AG08396 (cell line): ENCODE results near the gene ZMYND19.
"Not testable (repeated sequence)": the region's sequence is repeated elsewhere in the genome, so short reads cannot be mapped to it uniquely, and the experiment has no call there.

Experiments
- DNase-seq: peaks from one replicate; pipeline ENCODE4 v3.0.0; 2012; ENCODE audit warnings: low spot score, mixed read lengths

The ZMYND19 gene

DNA sequence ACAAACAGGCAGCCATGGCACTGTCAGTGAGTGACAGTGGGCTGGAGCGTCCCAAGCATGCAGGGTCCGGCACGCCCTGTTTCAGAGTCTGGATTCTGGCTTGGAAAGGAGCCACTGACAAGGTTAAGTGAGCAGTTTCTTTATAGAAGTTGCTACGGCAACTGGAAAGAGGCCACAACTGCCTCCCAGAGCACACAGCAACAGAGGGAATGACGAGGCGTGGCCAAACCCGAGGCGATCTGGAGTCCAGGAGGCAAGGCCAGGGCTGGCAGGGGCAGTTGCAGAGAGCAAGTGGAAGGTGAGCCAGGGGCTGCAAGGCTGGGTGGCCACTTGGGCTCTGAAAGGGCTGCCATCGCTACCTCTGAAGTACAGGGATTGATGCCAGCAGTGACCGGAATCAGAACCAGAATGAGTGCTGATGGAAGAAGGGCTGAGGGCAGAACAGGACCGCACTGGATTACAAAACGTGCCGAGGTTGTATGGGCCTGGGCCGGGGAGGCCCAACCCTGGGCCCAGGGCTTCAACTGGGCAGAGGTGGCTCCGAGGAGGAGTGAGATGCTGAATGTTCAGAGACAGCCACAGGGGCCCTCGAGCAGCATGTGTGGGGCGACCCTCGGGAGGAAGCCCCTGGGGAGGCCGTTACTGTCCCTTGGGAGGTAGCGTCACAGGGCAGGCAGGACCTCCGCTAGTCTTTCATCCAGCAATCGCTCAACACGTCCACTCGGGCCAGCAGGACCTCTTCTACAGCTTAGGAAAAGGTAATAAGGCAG lies 34.1 kb downstream of the ZMYND19 start:
- DNase-seq: no peak

DNA sequence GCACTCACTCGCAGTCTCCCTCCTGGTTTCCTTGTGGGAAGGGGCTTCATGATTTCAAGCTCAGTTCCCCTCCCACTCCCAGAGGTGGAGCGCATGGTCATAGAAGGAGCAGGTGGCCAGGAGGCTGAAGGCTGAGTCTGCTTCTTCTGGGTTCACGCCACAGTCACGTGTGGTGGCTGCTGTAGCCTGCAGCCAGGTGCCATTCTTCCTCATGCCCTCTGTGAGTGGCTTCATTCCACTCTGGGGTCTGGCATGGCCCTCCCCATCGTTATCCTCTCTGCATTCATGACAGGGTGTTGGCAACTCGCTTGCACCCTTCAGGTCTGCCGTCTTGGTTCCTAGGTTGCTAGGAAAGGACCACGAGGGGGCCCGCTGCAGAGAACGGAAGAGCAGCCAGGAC lies 35.1 kb downstream of the ZMYND19 start:
- no peak for DNase-seq

DNA sequence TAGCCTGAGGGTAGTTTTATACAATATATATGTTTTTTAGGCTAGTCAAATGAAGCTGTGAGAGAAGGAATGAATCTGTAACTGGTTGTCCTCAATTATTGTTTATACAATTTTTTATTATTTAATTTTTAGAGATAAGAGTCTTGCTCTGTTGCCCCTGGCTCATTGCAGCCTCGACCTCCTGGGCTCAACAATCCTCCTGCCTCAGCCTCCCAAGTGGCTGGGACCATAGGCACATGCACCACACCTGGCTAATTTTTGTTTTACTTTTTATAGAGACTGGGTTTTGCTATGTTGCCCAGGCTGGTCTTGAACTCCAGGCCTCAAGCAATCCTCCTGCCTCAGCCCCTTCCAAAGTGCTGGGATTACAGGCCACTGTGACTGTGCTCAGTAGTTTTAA lies 36.0 kb downstream of the ZMYND19 start:
- no peak for DNase-seq

DNA sequence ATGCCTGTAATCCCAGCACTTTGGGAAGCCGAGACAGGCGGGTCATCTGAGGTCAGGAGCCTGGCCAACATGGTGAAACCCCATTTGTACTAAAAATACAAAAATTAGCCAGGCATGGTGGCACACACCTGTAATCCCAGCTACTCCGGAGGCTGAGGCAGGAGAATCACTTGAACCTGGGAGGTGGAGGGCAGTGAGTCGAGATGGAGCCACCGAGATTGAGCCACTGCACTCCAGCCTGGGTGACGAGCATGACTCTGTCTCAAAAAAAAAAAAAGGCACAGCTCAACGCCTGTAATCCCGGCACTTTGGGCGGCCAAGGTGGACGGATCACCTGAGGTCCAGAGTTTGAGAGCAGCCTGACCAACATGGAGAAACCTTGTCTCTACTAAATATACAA lies 36.7 kb downstream of the ZMYND19 start:
- not testable (repeated sequence) for DNase-seq

DNA sequence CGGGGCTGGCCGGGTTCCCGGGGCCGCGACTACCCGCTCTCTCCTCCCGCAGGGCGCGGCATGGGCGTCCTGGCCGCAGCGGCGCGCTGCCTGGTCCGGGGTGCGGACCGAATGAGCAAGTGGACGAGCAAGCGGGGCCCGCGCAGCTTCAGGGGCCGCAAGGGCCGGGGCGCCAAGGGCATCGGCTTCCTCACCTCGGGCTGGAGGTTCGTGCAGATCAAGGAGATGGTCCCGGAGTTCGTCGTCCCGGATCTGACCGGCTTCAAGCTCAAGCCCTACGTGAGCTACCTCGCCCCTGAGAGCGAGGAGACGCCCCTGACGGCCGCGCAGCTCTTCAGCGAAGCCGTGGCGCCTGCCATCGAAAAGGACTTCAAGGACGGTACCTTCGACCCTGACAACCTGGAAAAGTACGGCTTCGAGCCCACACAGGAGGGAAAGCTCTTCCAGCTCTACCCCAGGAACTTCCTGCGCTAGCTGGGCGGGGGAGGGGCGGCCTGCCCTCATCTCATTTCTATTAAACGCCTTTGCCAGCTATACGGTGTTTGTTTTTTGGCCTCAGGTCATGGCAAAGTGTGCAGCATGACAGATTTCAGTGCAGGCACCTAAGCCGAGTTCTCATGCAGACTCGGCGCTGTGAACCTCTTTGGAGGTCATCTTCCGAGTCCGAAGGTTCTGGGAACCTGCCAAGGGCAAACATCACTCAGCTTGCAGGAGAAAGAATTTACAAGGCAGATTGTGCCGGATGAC lies 38.1 kb downstream of the ZMYND19 start:
- DNase-seq: peak; percentile 55

DNA sequence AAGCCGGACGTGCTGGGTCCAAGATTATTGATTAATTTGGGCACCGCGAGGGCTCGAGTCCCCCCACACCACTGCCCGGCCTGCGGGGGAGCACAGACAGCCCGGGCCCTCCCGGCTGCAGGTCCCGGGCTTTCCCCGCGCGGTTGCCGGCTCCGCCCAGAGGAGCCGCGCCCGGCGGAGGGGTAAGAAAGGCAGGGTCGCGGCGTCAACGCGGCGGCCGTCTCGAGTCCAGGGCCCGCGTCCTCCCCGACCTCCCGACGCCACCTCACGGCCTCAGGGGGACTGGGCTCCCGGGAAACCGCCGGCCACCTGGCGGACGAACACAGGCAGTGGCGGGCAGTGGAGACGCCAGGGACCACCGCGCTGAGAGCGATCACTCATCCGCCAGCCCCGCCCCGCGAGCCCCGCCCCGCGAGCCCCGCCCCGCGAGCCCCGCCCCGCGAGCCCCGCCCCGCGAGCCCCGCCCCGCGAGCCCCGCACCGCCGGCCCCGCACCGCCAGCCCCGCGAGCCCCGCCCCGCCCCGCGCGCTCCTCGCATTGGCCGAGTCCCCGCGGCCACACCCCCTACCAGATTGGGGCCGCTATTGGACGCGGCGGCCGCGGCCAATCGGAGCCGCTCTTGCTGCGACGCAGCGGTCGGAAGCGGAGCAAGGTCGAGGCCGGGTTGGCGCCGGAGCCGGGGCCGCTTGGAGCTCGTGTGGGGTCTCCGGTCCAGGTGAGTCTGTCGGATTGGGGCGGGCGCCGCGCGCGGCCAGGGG lies 38.9 kb downstream of the ZMYND19 start, which contains the start of gene MRPL41:
Gene MRPL41 (plus strand): TSS at position 616 of the 758 bp plus-strand sequence. CDS start 203 bp downstream, outside the sequence.
- peak; percentile 98 for DNase-seq

DNA sequence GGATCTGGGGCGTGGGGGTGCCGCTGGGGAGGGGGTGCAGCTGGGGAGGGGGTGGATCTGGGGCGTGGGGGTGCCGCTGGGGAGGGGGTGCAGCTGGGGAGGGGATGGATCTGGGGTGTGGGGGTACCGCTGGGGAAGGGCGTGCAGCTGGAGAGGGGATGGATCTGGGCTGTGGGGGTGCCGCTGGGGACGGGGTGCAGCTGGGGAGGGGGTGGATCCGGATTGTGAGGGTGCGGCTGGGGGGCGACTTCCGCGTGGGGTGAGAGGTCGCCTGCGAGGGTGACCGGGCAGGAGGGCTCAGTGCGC lies 39.4 kb downstream of the ZMYND19 start:
- not testable (repeated sequence) for DNase-seq

DNA sequence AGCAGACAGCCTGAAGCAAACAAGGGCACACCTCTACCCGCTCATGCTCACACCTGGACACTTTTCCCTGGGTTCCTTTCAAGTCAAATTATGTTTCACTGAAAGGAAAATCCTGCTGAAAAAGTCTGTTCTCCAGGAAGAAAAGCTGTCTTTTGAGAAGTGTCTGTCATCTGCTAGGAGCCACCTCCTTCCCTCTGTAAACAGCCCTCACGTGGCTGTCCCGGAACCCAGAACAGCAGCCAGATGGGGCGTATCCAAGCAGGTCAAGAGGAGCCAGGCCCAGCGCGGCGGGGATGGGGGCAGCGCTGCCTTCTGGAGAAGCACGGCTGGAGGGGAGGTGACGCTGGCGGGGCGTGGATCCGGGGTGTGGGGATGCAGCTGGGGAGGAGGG lies 40.1 kb downstream of the ZMYND19 start, which contains the start of gene PNPLA7:
Gene PNPLA7 (minus strand): TSS at position 172 of the 391 bp plus-strand sequence. CDS start 205 bp downstream, outside the sequence.
- DNase-seq: peak; percentile 86

DNA sequence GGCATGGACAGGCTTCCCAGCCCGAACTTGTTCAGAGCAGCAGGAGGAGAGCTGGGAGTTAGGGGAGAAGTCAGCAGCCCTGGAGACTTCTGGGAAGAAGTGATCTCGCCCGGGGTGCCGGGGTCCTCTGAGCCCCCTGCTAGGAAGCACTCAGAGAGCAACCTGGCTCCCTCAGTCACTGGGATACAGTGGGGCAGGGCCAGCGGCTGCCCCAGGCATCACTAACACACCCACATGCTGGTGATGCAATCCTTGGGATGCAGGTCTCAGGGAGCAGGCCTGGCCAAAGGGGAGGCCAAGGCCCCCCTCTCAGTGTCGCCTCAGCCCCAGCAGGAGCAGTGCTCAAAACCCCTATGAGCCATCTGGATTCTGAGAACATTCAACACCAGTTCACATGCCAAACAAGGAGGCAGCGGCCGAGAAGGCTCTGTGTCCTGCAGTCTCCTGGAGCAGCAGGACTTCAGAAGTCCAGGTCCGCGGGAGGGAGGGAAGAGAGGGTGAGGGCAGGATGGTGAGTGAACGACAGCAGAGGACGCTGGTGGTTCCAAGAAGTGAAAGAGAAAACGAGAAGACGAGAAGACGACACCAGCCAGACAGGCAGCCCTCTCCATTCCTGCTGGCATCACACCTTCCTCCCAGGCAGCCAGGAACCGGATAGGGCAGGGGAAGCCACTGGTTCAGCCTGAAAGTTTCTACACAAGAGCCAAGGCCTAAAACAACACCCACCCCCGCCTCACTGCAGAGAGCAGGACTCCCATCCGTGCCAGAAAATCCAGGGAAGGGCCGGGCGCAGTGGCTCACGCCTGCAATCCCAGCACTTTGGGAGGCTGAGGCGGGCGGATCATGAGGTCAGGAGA lies 42.4 kb downstream of the ZMYND19 start:
- no peak for DNase-seq

DNA sequence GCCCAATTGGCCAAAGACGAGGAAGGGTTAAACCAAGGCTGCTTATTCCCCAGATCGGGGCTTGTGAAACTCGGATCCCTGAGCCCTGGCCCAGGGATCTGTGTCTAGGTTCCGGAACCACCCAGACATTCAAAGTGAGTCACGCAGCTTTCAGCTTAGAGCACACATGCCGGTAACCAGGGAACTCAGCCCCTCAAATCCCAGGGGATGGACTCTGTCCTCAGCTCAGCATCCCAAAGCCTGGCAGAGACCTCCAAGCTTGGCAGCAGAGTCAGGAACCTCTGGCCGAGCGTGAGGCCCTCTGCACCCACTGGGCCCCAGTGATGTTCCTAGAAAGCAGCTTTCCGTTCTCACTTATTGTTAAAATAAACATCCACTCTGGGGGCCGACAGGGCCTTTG lies 45.2 kb downstream of the ZMYND19 start:
- DNase-seq: no peak

DNA sequence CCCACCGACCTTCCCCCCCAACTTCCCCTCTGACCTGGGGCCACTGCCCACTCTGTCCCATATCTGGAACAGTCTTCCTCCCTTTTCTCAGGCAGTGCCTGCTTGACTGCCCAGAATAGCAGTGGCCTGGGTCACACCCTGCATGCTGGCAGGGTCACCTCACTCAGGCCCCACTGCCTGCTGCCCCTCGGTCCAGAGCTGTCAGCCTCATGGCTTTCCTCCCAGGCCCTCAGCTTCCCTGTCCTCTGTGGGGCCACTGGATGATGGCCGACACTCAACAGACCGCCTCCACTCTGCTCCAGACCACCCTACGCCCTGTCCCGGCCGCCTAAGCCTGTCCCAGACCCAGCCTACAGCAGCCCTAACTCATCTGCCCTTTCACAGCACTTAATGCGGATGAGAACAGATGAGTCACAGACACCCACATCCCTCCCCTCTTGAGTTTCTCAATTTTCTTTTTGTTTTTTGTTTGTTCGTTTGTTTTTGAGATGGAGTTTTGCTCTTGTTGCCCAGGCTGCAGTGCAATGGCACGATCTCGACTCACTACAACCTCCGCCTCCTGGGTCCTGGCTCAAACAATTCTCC lies 46.0 kb downstream of the ZMYND19 start:
- no peak for DNase-seq

DNA sequence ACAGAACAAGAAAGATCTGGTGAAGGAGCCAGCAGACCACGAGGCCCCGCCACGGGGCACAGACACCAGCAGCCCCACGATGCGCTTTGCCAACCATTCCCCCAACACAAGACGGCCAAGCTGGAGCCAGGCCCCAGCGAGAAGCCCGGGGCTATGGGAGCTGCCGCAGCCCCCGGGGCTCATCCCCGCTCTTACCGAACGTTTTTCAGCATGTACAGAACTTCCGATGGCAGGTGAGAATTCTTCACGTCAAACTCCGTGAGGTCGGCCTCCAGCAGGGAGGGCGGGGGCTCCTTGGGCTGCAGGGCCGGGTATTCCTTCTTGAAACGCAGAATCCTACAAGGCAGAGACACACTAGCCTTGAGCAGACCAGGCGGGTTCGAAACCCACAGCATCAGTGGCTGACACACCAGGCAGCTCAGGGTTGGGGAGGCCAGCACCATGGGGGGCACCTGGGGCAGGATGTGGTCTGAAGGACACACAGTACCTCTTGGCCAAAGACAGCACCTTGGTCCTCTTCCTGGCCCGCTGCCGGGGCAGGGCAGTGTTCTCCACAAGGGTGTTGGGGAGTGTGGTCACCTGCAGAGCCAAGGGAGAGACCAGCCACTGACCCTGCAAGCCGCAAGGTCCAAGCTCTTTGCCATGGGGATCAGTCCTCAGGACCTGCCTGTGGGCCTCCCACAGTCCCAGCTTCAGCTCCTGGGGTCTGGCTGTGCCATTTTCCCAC lies 46.9 kb downstream of the ZMYND19 start:
- DNase-seq: no peak

DNA sequence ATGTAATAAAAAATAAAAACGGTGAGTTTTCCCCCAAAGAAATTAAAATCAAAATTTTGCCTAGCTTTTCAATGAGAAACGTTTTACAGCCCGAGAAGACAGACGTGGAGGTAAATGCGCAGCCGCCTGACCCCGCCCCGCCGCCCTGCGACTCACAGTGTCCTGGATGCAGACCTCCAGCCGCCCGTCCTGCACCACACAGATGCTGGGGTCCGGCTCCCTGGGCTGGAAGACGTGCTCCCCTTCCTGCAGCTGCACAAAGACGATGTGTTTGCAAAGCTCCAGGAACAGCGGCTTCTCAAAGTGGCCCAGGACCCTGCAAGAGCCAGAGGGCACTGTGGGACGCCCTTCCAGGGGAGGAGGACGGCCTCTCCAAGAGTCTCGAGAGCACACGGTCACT lies 47.8 kb downstream of the ZMYND19 start:
- no peak for DNase-seq

DNA sequence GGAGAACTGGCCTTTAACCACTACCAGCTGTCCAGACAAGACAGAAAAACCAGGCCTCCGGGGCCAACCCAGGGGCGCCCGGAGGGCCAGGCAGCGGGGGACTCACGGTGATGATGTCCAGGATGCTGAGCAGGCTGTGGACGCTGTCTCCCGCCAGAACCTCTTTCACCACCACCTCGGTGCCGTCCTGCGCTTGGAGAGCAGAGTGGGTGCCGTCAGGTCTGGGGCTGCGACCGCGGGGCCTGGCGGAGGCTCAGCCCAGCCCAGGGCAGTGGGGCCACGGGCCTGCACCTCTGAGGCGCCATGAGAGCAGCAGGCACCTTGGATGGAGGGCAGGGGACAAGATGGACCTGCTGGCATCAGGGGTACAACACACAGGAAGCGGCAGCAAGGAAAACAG lies 49.8 kb downstream of the ZMYND19 start:
- no peak for DNase-seq

DNA sequence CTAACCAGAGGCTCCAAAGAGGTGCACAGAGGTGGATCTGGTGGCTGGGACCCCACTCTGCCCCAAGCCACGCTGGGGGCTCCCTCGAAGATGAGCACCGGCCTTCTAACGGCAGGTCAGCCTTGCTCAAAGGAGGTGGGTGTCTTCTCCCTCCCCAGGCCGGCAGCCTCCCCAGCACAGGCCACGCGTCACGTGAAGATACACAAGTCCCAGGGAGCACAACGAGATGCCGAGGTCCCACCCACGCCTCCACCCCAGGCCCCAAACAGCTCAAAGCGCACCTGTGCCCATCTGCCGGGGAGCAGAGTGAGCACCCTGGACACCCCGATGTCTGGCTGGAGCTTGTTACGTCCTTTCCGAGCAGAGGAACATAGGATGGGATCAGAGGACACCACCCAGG lies 52.3 kb downstream of the ZMYND19 start:
- no peak for DNase-seq

DNA sequence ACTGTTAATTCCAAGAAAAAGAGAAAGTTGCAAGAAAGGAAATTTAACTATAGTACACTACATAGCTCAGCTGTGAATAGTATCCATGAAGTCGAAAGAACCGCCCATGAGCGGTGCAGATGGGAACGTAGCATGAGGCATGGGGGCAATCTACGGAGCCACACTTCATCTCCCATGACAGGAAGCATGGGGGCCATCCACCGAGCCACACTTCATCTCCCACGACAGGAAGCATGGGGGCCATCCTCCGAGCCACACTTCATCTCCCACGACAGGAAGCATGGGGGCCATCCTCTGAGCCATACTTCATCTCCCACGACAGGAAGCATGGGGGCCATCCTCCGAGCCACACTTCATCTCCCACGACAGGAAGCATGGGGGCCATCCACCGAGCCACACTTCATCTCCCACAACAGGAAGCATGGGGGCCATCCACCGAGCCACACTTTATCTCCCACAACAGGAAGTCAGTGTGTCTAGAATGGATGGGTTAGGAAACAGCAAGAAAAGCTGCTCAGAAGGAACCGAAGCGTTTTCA lies 53.6 kb downstream of the ZMYND19 start:
- not testable (repeated sequence) for DNase-seq

DNA sequence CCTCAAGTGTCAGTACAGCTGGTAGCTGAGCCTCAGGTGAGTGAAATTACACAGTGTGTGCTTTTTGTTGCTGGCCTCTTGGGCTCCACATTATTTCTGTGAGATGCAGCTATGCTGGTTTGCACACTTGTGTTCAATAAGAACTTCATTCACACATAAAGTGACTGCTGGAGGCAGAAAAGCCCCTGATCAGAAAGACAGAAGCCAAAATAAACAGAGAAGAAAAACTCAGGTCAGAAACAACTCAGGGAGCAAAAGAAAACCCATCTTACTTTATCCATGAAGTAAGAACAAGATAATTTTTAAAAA lies 55.2 kb downstream of the ZMYND19 start:
- no peak for DNase-seq

DNA sequence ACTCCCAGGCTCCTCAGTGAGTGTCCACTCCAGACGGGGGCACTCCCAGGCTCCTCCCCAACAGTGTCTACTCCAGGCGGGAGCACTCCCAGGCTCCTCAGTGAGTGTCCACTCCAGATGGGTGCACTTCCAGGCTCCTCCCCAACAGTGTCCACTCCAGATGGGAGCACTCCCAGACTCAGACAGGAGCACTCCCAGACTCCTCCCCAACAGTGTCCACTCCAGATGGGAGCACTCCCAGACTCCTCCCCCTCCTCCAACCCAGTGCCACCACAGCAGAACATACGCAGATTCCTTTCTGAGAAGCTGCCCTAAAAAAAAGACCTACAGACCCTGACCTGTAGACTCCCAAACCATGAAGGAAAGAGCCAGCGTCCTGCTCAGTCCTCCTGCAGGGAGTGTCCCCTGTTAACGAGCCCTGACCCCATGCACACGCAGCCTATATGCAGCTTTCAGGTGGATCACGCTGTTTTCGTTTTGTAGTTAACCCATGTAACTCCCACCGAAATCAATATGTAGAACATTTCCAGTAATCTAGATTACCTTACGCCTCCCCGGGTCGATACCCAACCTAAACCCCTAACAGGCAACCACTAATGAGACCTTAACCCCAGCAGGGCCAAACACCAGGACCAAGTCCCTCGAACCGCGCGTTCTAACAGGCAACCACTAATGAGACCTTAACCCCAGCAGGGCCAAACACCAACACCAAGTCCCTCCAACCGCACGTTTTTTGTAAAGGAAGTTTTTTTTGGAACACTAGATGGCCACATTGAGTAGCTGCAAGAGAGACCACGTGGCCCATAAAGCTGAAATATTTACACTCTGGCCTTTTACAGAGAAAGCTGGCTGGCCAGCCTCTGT lies 55.8 kb downstream of the ZMYND19 start:
- peak; percentile 75 for DNase-seq

DNA sequence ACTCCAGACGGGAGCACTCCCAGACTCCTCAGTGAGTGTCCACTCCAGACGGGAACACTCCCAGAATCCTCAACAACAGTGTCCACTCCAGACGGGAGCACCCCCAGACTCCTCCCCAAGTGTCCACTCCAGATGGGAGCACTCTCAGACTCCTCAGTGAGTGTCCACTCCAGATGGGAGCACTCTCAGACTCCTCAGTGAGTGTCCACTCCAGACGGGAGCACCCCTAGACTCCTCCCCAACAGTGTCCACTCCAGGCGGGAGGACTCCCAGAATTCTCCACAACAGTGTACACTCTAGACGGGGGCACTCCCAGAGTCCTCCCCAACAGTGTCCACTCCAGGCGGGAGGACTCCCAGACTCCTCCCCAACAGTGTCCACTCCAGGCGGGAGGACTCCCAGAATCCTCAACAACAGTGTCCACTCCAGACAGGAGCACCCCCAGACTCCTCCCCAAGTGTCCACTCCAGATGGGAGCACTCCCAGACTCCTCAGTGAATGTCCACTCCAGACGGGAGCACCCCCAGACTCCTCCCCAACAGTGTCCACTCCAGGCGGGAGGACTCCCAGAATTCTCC lies 57.3 kb downstream of the ZMYND19 start:
- DNase-seq: not testable (repeated sequence)
